Cardiac fibroblast (primary cell): ENCODE data around the gene GOLGA8H.
"Not testable (repeated sequence)": the region's sequence is repeated elsewhere in the genome, so short reads cannot be mapped to it uniquely, and the experiment has no call there.

ENCODE experiments used
- DNase-seq, 2 donors: peaks; one replicate each; pipeline versions ENCODE4 v3.0.0 to v3.0.0-alpha.2; 2010; ENCODE audit warnings: low read depth in 2 of 2
- H3K4me3 ChIP-seq, 2 donors: replicated peaks in 1 of 2; 1 replicate in 1 of 2; 2 replicates in 1 of 2; pipeline ENCODE4 v1.5.1; 2011; ENCODE audit warnings: low read depth in 2 of 2, low read length in 2 of 2, mild to moderate bottlenecking in 2 of 2, moderate library complexity in 1 of 2
- CTCF ChIP-seq: IDR thresholded peaks from one replicate; pipeline ENCODE4 v1.5.1; 2011; ENCODE audit warnings: low read depth, mild to moderate bottlenecking, low read length, inconsistent platforms

GOLGA8H gene

GRCh38 chr15:30661154-30661553 is 57.3 kb downstream of the GOLGA8H start:
- not testable (repeated sequence) for H3K4me3 ChIP-seq
- peak; percentile 40 for TF ChIP-seq CTCF
- peak; percentile 52 to 55 for DNase-seq
